Activated CD4-positive, CD25-positive, alpha-beta regulatory T cell treated with anti-CD3 and anti-CD28 coated beads, Interleukin-2, amount 50 U/mL, for 24 hours (primary cell): ENCODE measurements around the gene CORO2B.
"Not testable (repeated sequence)": the region's sequence is repeated elsewhere in the genome, so short reads cannot be mapped to it uniquely, and the experiment has no call there.

Source experiments
- ATAC-seq, 2 donors: fragments of 150-1000 bp; cut with Tn5 transposase; one replicate each; pipeline ENCODE4 v1.10.0; 2021; ENCODE audit warnings: mild to moderate bottlenecking in 1 of 2, moderate library complexity in 1 of 2

CORO2B gene

GRCh38 chr15:68593341-68593740 is 14.5 kb downstream of the CORO2B start:
- ATAC-seq, result no peak

GRCh38 chr15:68593828-68594532 is 15.2 kb downstream of the CORO2B start:
- ATAC-seq, result no peak

- ATAC-seq, result no peak
Measured at GRCh38 chr15:68594533-68595259, 15.9 kb downstream of the CORO2B start.

GRCh38 chr15:68595260-68595564 is 16.4 kb downstream of the CORO2B start:
- no peak for ATAC-seq

GRCh38 chr15:68595761-68596160 is 17.0 kb downstream of the CORO2B start:
- ATAC-seq, result no peak

GRCh38 chr15:68596691-68597090 is 17.9 kb downstream of the CORO2B start:
- no peak for ATAC-seq

- no peak for ATAC-seq
Measured at GRCh38 chr15:68597581-68597980, 18.8 kb downstream of the CORO2B start.

- ATAC-seq, result no peak
Measured at GRCh38 chr15:68598171-68599152, 19.7 kb downstream of the CORO2B start.

GRCh38 chr15:68599153-68599545 is 20.4 kb downstream of the CORO2B start:
- ATAC-seq, result no peak

- no peak for ATAC-seq
Measured at GRCh38 chr15:68599560-68600071, 20.8 kb downstream of the CORO2B start.

GRCh38 chr15:68601206-68602197 is 22.7 kb downstream of the CORO2B start:
- ATAC-seq, result no peak

- ATAC-seq, result no peak
Measured at GRCh38 chr15:68602459-68603215, 23.8 kb downstream of the CORO2B start.

- no peak for ATAC-seq
Measured at GRCh38 chr15:68603216-68603595, 24.4 kb downstream of the CORO2B start.

- ATAC-seq, result no peak
Measured at GRCh38 chr15:68603951-68604350, 25.2 kb downstream of the CORO2B start.

- ATAC-seq, result not testable (repeated sequence)
Measured at GRCh38 chr15:68604840-68605478, 26.2 kb downstream of the CORO2B start.

GRCh38 chr15:68606375-68606774 is 27.6 kb downstream of the CORO2B start:
- no peak for ATAC-seq

- no peak for ATAC-seq
Measured at GRCh38 chr15:68608206-68608843, 29.5 kb downstream of the CORO2B start.

- ATAC-seq, result no peak
Measured at GRCh38 chr15:68608844-68609232, 30.0 kb downstream of the CORO2B start.

- ATAC-seq, result no peak
Measured at GRCh38 chr15:68609629-68610028, 30.8 kb downstream of the CORO2B start.

- no peak for ATAC-seq
Measured at GRCh38 chr15:68610825-68611224, 32.0 kb downstream of the CORO2B start.
